ENCODE results near the gene ADGRA1. TPM values are rescaled to one million over a fixed set of nuclear protein-coding genes. Genes with fewer than 3 reads are reported as not detected.

Gene ADGRA1
- total and polyA plus RNA-seq, 2 donors (not counting 3 experiments of a cell fraction or from before 2014, with no cell fraction given): not detected

DNA sequence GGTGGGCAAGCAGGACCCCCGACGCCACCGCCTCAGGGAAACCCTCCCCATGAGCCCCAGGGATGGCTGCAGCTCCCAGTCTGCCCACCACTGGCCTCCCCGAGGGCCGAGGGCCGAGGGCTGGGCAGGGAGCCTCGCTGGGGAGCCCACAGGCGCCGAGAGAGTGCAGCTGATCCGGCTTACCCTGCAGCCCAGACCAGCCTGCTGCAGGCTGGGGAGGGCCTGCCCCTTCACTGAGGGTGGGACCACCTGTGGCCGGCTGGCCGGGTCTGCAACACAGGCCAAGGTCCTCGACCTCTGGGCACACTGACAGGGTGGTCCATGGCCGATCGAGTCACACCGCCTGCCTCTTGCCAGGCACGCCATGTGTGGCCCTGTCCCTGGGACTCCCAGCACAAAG is 27.3 kb upstream of the ADGRA1 start:
- POLR2A ChIA-PET: no interaction called here
- Histone ChIP-seq H2AFZ (ENCODE audit: low read depth, low read length) (no peak overlapping the region), H3K9me1 (replicated peaks; ENCODE audit: control insufficient read depth, extremely low read depth, insufficient read depth, low read length) (no peaks in the 10 kb centered on the region), H3K4me3 (replicated peaks in 1 of 3; ENCODE audit: insufficient read depth in 1 of 3, low read depth in 1 of 3, low read length in 3 of 3) (no peak overlapping the region), H3K36me3 (ENCODE audit: control insufficient read depth in 2 of 2, extremely low read depth in 1 of 2, insufficient read depth in 2 of 2, low read length in 2 of 2) (no peaks in the 10 kb centered on the region), H3K4me2 (ENCODE audit: insufficient read depth, low read length) (no peak overlapping the region), H3K9ac (replicated peaks; ENCODE audit: extremely low read depth, insufficient read depth, low read length) (no peak overlapping the region), H3K27ac (ENCODE audit: insufficient read depth, low read depth, low read length) (no peak overlapping the region), H4K20me1 (replicated peaks; ENCODE audit: control insufficient read depth, extremely low read depth, insufficient read depth, low read length) (no peaks in the 10 kb centered on the region), H3K4me1 (ENCODE audit: control insufficient read depth, extremely low read depth, insufficient read depth, low read length) (no peaks in the 10 kb centered on the region), H3K9me3 (replicated peaks; ENCODE audit: control insufficient read depth, insufficient read depth, low read length) (peaks cover 2% of the 10 kb centered on the region), H3K79me2 (ENCODE audit: control insufficient read depth, insufficient read depth, low read length) (no peaks in the 10 kb centered on the region), H3K27me3 (ENCODE audit: control insufficient read depth in 2 of 2, insufficient read depth in 2 of 2, low read length in 2 of 2) (no peaks in the 10 kb centered on the region)
- CTCF ChIA-PET: no interaction called here
- dilution Hi-C loops (cut with MboI; ENCODE audit: extremely low pct_ligation_motif_present, low sequenced_read_pairs): no loop called here
- no TSS peak for BruUV-seq (replicated peaks)
- FAIRE-seq: no peak
- no peak for DNase-seq (ENCODE audit: low read depth, low spot score)
- intact Hi-C loops (cut with micrococcal nuclease): no loop called here
- no peak for TF ChIP-seq POLR2A (IDR thresholded peaks at IDR 0.05; ENCODE audit: low read depth, low read length)
- TF ChIP-seq MAX (IDR thresholded peaks at IDR 0.05; ENCODE audit: insufficient read depth, insufficient read length): no peak
- TF ChIP-seq GATA2 (IDR thresholded peaks at IDR 0.05; ENCODE audit: insufficient read depth, insufficient read length, low read depth, low read length): no peak
- TF ChIP-seq, protein P1, sequence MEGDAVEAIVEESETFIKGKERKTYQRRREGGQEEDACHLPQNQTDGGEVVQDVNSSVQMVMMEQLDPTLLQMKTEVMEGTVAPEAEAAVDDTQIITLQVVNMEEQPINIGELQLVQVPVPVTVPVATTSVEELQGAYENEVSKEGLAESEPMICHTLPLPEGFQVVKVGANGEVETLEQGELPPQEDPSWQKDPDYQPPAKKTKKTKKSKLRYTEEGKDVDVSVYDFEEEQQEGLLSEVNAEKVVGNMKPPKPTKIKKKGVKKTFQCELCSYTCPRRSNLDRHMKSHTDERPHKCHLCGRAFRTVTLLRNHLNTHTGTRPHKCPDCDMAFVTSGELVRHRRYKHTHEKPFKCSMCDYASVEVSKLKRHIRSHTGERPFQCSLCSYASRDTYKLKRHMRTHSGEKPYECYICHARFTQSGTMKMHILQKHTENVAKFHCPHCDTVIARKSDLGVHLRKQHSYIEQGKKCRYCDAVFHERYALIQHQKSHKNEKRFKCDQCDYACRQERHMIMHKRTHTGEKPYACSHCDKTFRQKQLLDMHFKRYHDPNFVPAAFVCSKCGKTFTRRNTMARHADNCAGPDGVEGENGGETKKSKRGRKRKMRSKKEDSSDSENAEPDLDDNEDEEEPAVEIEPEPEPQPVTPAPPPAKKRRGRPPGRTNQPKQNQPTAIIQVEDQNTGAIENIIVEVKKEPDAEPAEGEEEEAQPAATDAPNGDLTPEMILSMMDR (IDR thresholded peaks at IDR 0.05; ENCODE audit: extremely low read depth in 1 of 2, insufficient read depth in 1 of 2, low read depth in 1 of 2, low read length in 2 of 2): no peak
- TF ChIP-seq FOS (IDR thresholded peaks at IDR 0.05; ENCODE audit: borderline replicate concordance, insufficient read depth, low read length): no peak

GRCh38 chr10:133060881-133061280 is 26.8 kb upstream of the ADGRA1 start:
- intact Hi-C loops (cut with micrococcal nuclease): no loop called here
- Histone ChIP-seq H3K79me2 (ENCODE audit: control insufficient read depth, insufficient read depth, low read length) (no peaks in the 10 kb centered on the region), H3K36me3 (ENCODE audit: control insufficient read depth in 2 of 2, extremely low read depth in 1 of 2, insufficient read depth in 2 of 2, low read length in 2 of 2) (no peaks in the 10 kb centered on the region), H3K4me3 (replicated peaks in 1 of 3; ENCODE audit: insufficient read depth in 1 of 3, low read depth in 1 of 3, low read length in 3 of 3) (no peak overlapping the region), H2AFZ (ENCODE audit: low read depth, low read length) (no peak overlapping the region), H3K27me3 (ENCODE audit: control insufficient read depth in 2 of 2, insufficient read depth in 2 of 2, low read length in 2 of 2) (no peaks in the 10 kb centered on the region), H3K9ac (replicated peaks; ENCODE audit: extremely low read depth, insufficient read depth, low read length) (no peak overlapping the region), H3K4me1 (ENCODE audit: control insufficient read depth, extremely low read depth, insufficient read depth, low read length) (no peaks in the 10 kb centered on the region), H3K27ac (ENCODE audit: insufficient read depth, low read depth, low read length) (no peak overlapping the region), H3K9me1 (replicated peaks; ENCODE audit: control insufficient read depth, extremely low read depth, insufficient read depth, low read length) (no peaks in the 10 kb centered on the region), H3K4me2 (ENCODE audit: insufficient read depth, low read length) (no peak overlapping the region), H3K9me3 (replicated peaks; ENCODE audit: control insufficient read depth, insufficient read depth, low read length) (peaks cover 2% of the 10 kb centered on the region), H4K20me1 (replicated peaks; ENCODE audit: control insufficient read depth, extremely low read depth, insufficient read depth, low read length) (no peaks in the 10 kb centered on the region)
- no peak for TF ChIP-seq FOS (IDR thresholded peaks at IDR 0.05; ENCODE audit: borderline replicate concordance, insufficient read depth, low read length)
- TF ChIP-seq JUN (IDR thresholded peaks at IDR 0.05; ENCODE audit: borderline replicate concordance, insufficient read depth, insufficient read length, low read depth): no peak
- TF ChIP-seq, protein P1 (IDR thresholded peaks at IDR 0.05; ENCODE audit: extremely low read depth in 1 of 2, insufficient read depth in 1 of 2, low read depth in 1 of 2, low read length in 2 of 2): no peak
- TF ChIP-seq MYC (IDR thresholded peaks at IDR 0.05; ENCODE audit: low read depth, low read length): no peak
- TF ChIP-seq POLR2A (IDR thresholded peaks at IDR 0.05; ENCODE audit: low read depth, low read length): no peak
- TF ChIP-seq GATA2 (IDR thresholded peaks at IDR 0.05; ENCODE audit: insufficient read depth, insufficient read length, low read depth, low read length): no peak
- TF ChIP-seq EZH2 (IDR thresholded peaks at IDR 0.05; ENCODE audit: borderline replicate concordance, low read depth, low read length, severe bottlenecking): no peak
- TF ChIP-seq MAX (IDR thresholded peaks at IDR 0.05; ENCODE audit: insufficient read depth, insufficient read length): no peak
- TF ChIP-seq POLR2AphosphoS5 (IDR thresholded peaks at IDR 0.05; ENCODE audit: insufficient read depth, low read depth, low read length): no peak
- CTCF ChIA-PET: no interaction called here
- DNase-seq (ENCODE audit: low read depth, low spot score) (no peak), FAIRE-seq (no peak)
- BruUV-seq (replicated peaks): no TSS peak
- POLR2A ChIA-PET: no interaction called here
- dilution Hi-C loops (cut with MboI; ENCODE audit: extremely low pct_ligation_motif_present, low sequenced_read_pairs): no loop called here
